ENCODE measurements around the gene CNOT1. TPM values are rescaled to one million over a fixed set of nuclear protein-coding genes. Genes with fewer than 3 reads are reported as not detected.

CNOT1 gene
- polyA plus RNA-seq, 1 donor from 2014 or later = 66.2 TPM

DNA sequence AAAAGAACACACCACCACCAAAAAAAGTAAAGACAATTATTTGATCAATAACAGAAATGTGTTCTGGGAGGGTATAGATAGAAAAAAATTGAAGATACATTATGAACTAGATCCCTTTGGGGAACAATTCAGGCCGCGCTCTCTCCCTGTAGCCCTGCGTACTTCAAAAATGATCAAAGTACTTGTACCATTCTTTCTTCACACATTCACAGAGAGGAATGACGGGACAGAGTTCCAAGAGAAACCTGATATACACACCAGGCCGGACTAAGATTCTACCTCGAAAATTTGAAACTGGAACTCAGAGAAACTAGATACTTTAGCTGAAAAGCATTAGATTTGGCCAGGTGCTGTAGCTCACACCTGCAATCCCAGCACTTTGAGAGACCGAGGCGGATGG, 50.0 kb downstream of the CNOT1 start:
- H3K9me2 ChIP-seq (ENCODE audit: insufficient read depth, low read length) = no peaks in the 10 kb centered on the region
- H3K4me3 ChIP-seq (ENCODE audit: low read length) = no peak overlapping the region
- H3K79me2 ChIP-seq (replicated peaks; ENCODE audit: insufficient read depth, low read length) = no peaks in the 10 kb centered on the region
- no peaks in the 10 kb centered on the region for H3K27me3 ChIP-seq (ENCODE audit: insufficient read depth, low read depth, low read length)
- peaks cover 4% of the 10 kb centered on the region for H3K36me3 ChIP-seq (ENCODE audit: insufficient read depth, low read length)
- H2AFZ ChIP-seq (ENCODE audit: low read depth, low read length) = no peak overlapping the region
- no peaks in the 10 kb centered on the region for H4K20me1 ChIP-seq (ENCODE audit: insufficient read depth)
- TF ChIP-seq RAD21 (conservative IDR thresholded peaks at IDR 0.05) (no peak), POLR2AphosphoS5 (IDR thresholded peaks at IDR 0.05) (no peak), SMC3 (conservative IDR thresholded peaks at IDR 0.05; ENCODE audit: poor library complexity) (no peak), EP300 (conservative IDR thresholded peaks at IDR 0.05; ENCODE audit: poor library complexity, severe bottlenecking) (no peak)
- TF ChIP-seq, protein P1, sequence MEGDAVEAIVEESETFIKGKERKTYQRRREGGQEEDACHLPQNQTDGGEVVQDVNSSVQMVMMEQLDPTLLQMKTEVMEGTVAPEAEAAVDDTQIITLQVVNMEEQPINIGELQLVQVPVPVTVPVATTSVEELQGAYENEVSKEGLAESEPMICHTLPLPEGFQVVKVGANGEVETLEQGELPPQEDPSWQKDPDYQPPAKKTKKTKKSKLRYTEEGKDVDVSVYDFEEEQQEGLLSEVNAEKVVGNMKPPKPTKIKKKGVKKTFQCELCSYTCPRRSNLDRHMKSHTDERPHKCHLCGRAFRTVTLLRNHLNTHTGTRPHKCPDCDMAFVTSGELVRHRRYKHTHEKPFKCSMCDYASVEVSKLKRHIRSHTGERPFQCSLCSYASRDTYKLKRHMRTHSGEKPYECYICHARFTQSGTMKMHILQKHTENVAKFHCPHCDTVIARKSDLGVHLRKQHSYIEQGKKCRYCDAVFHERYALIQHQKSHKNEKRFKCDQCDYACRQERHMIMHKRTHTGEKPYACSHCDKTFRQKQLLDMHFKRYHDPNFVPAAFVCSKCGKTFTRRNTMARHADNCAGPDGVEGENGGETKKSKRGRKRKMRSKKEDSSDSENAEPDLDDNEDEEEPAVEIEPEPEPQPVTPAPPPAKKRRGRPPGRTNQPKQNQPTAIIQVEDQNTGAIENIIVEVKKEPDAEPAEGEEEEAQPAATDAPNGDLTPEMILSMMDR (IDR thresholded peaks at IDR 0.05; ENCODE audit: poor library complexity, severe bottlenecking) = no peak
- H3F3A ChIP-seq (ENCODE audit: insufficient read depth, low read length, poor library complexity, severe bottlenecking) = no peaks in the 10 kb centered on the region
- no peak overlapping the region for H3K27ac ChIP-seq (ENCODE audit: low read length)
- no peak overlapping the region for H3K9ac ChIP-seq (ENCODE audit: low read length)
- no peaks in the 10 kb centered on the region for H3K9me3 ChIP-seq (ENCODE audit: low read length)
- no peak overlapping the region for H3K4me2 ChIP-seq (ENCODE audit: low read length)

DNA sequence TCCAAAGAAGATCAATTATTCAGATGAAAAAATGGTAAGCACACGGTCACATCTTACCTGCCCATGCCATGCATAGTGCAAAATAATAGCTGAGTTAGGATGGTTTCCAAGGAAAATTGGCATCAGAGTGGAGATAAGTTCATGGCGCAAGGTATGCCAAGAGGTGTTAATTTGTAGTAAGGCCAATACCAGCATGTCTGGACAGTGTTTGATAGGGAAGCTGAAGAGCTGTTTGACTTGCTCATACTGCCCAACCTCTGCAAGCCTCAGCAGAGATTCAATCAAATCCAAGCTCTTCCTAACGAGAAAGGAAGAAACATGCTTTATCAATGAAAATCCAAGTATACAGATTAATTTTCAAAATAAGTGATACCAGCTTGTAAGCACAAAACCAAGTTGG, 51.0 kb downstream of the CNOT1 start:
- Histone ChIP-seq H3K27ac (ENCODE audit: low read length) (no peak overlapping the region), H3K9me2 (ENCODE audit: insufficient read depth, low read length) (no peaks in the 10 kb centered on the region), H3K4me2 (ENCODE audit: low read length) (no peak overlapping the region), H3K9ac (ENCODE audit: low read length) (no peak overlapping the region), H2AFZ (ENCODE audit: low read depth, low read length) (no peak overlapping the region), H3F3A (ENCODE audit: insufficient read depth, low read length, poor library complexity, severe bottlenecking) (no peaks in the 10 kb centered on the region), H3K4me3 (ENCODE audit: low read length) (no peak overlapping the region), H3K36me3 (ENCODE audit: insufficient read depth, low read length) (peaks cover 10% of the 10 kb centered on the region), H3K27me3 (ENCODE audit: insufficient read depth, low read depth, low read length) (no peaks in the 10 kb centered on the region), H3K9me3 (ENCODE audit: low read length) (no peaks in the 10 kb centered on the region), H4K20me1 (ENCODE audit: insufficient read depth) (no peaks in the 10 kb centered on the region), H3K79me2 (replicated peaks; ENCODE audit: insufficient read depth, low read length) (no peaks in the 10 kb centered on the region)
- TF ChIP-seq MXI1 (conservative IDR thresholded peaks at IDR 0.05; ENCODE audit: poor library complexity, severe bottlenecking) (no peak), TAF1 (IDR thresholded peaks at IDR 0.05; ENCODE audit: low read depth) (no peak), POLR2AphosphoS5 (IDR thresholded peaks at IDR 0.05) (no peak), RAD21 (conservative IDR thresholded peaks at IDR 0.05) (no peak), EP300 (conservative IDR thresholded peaks at IDR 0.05; ENCODE audit: poor library complexity, severe bottlenecking) (no peak), SMC3 (conservative IDR thresholded peaks at IDR 0.05; ENCODE audit: poor library complexity) (no peak), EZH2 (IDR thresholded peaks at IDR 0.05; ENCODE audit: borderline replicate concordance, insufficient read depth, low read length, poor library complexity, severe bottlenecking) (no peak)
- TF ChIP-seq, protein P2, sequence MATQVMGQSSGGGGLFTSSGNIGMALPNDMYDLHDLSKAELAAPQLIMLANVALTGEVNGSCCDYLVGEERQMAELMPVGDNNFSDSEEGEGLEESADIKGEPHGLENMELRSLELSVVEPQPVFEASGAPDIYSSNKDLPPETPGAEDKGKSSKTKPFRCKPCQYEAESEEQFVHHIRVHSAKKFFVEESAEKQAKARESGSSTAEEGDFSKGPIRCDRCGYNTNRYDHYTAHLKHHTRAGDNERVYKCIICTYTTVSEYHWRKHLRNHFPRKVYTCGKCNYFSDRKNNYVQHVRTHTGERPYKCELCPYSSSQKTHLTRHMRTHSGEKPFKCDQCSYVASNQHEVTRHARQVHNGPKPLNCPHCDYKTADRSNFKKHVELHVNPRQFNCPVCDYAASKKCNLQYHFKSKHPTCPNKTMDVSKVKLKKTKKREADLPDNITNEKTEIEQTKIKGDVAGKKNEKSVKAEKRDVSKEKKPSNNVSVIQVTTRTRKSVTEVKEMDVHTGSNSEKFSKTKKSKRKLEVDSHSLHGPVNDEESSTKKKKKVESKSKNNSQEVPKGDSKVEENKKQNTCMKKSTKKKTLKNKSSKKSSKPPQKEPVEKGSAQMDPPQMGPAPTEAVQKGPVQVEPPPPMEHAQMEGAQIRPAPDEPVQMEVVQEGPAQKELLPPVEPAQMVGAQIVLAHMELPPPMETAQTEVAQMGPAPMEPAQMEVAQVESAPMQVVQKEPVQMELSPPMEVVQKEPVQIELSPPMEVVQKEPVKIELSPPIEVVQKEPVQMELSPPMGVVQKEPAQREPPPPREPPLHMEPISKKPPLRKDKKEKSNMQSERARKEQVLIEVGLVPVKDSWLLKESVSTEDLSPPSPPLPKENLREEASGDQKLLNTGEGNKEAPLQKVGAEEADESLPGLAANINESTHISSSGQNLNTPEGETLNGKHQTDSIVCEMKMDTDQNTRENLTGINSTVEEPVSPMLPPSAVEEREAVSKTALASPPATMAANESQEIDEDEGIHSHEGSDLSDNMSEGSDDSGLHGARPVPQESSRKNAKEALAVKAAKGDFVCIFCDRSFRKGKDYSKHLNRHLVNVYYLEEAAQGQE (IDR thresholded peaks at IDR 0.05; ENCODE audit: borderline replicate concordance) = no peak
- TF ChIP-seq, protein P1 (IDR thresholded peaks at IDR 0.05; ENCODE audit: poor library complexity, severe bottlenecking) = no peak
